ENCODE data around the gene GAL3ST2.
"Not testable (repeated sequence)": the region's sequence is repeated elsewhere in the genome, so short reads cannot be mapped to it uniquely, and the experiment has no call there.

Gene GAL3ST2

DNA sequence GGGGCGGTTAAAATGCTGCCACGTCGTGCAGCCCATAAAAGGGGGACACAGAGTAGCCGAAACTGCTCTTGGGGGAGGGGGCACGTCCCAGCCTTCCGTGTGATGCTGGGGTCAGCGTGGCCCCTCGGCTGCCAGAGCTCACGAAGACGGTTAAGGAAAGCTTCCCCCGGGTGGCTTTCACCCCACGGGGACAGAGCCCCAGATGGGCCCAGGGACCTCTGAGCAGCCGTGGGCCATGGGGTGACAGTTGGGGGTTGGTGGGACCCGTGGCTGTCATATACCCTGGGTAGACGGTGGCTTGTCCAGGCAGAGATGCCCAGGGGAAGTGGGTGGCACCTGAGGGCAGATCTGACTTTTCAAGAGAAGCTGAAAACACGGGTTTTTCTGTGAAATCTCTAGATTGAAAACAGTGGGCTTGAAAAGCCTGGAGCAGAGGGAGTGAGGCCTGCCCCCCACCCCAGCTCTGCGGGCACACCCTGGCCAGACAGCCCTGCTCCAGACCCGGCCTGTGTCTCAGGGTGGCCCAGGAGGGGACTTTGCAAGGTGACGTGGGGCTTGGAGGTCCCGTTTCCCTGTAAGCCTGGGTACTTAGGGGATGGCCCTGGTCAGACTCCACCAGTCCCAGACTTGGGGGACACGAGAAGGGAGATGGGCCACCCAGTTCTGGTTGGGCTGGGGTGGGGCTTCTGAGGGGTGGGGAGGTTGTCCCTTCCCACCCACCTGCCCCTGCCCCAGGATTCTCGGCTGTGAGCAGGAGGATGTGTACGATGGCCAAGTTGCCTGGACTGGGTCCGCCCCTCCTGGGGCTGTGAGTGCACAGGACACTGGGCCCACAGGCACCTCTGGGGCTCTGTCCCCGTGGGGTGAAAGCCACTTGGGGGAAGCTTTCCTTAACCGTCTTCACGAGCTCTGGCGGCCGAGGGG is 33.0 kb downstream of the GAL3ST2 start:
- no peak for DNase-seq

DNA sequence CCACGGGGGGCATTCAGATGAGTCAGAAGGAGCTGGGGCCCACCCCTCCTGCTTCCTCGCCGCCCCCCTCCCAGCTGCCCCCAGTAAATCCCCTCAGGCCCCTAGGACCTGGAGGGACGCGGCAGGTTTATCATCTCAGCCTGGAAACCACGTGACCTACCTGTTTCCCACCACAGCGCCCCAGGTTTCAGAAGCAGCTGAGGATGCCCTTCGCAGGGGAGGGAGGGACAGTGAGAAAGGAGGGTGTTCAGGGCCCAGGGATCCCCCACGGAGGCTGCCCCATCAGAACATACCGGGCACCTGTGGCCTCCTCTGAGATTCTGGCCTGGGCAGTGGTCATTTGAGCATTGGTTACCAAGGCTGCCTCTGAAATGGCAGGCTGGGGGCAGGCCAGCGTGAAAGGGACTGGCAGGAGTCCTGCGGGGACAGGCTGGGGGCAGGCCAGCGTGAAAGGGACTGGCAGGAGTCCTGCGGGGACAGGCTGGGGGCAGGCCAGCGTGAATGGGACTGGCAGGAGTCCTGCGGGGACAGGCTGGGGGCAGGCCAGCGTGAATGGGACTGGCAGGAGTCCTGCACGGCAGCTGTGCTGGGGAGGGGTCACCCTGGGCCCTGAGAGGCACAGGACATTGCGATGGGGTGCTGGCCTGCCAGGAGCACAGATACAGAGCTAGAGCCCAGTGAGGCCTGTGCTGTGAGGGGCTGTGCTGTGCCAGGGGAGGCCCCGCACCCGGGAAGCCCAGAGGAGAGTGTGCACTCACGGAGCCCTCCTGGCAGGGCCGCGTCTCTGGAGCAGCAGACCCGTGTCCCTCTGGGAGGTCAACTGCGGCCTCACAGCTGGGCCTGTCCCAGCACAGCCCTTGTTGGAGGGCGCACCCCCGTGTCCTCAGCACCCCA is 33.9 kb downstream of the GAL3ST2 start:
- no peak for DNase-seq

DNA sequence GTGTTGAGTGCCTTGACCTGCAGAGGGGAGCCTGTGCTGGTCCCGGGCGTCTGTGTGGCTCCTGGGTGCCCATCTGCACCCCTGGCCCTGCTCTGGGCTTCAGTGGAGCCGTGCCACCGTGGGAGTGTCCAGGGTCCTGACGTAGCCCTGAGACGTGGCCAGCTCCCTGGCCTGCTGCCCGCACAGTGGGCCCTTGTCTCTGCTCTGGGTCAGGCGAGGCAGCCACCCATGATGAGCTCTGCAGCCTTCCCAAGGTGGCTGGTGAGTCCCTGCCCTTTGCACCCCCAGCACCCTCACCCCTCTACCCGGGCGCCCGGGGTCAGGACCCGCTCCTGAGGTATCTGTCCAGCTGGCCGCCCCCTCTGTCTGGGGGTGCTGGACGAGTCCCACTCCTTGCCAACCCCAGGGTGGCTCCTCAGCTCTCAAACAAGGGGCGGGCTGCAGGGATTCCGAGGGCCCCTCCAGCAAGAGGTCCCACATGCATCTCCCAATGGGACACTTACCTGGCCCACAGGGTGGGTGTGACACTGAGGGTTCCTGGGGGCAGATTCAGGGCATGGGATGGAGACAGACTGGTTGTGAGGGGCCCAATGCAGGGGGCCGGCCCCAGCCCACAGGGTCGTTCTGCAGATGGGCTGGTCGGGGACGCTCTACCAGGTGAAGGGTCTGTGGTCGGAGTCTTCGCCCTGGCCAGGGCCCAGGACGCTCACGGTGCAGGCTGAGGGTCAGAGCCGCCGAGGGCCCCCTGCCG is 34.8 kb downstream of the GAL3ST2 start:
- DNase-seq, result no peak

DNA sequence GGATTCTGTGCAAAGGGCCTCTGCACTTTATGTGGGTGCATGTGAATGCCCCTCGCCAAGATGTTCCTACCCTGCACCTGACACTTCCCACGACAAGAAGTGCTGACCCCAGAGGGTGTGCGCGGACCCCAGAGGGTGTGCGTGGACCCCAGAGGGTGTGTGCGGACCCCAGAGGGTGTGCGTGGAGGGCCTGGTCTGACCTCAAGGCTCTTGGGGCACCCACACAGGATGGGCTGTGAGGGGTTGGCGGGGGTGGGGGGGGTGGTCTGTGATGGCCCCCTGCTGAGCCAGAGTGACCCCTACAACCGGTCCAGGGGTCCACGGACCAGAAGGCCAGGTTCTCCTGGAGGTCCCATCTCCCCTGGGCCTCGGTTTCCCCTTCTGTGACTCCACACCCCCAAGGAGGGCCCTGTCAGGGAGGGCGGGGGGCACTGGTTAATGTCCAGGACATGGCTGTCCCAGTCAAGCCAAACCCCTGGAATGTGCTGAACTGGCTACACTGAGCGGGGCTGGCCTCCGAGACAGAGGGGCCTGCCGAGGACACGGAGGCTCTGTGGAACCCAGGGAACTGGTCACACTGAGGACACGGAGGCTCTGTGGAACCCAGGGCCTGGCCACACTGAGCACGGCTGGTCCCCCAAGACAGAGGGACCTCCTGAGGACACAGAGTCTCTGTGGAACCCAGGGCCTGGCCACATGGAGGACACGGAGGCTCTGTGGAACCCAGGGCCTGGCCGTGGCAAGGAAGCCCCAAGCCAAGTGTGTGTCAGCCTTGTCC is 35.5 kb downstream of the GAL3ST2 start:
- DNase-seq, result no peak

DNA sequence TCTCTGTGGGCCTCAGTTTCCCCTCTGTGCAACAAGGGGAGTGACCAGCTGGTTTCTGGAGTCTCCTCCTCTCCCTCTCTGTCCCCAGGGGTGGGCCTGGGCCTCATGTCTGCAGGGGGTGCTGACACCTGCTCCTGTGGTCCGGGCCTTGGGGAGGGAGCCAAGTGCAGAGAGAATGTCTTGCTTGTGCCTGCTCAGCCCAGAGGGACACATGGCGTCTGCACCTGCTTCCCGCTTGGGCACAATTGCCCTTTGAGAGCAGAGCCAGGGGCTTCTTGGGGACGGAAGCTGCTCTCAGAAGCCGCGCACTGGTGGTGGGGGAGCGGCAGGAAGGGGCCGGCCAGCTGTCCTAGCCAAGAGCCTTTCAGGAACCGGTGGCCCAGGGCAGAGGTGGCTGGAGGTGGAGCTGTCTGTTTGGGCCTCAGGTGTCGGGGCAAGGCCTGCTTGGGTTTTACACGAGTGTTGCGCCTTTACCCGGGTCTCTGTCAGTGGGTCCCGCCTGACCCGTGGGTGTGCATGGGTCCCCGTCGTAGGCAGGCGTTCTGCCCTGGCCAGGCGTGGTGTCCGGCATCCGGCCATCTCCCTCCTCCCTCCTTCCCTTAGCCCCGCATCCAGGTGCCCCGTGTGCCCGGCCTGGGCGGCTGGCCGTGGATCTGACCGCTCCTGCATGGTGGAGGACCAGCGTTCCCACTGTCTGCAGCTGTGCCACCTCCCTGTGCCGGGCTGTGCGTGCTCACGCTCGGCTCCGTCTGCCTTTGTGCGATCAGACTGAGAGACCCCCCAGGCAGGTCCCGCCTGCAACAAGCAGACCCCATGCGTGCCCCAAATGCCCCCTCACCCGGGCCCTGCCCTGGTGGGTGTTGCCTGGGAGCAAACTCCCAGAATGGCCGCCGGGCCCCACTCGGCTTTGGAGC is 36.4 kb downstream of the GAL3ST2 start:
- no peak for DNase-seq

DNA sequence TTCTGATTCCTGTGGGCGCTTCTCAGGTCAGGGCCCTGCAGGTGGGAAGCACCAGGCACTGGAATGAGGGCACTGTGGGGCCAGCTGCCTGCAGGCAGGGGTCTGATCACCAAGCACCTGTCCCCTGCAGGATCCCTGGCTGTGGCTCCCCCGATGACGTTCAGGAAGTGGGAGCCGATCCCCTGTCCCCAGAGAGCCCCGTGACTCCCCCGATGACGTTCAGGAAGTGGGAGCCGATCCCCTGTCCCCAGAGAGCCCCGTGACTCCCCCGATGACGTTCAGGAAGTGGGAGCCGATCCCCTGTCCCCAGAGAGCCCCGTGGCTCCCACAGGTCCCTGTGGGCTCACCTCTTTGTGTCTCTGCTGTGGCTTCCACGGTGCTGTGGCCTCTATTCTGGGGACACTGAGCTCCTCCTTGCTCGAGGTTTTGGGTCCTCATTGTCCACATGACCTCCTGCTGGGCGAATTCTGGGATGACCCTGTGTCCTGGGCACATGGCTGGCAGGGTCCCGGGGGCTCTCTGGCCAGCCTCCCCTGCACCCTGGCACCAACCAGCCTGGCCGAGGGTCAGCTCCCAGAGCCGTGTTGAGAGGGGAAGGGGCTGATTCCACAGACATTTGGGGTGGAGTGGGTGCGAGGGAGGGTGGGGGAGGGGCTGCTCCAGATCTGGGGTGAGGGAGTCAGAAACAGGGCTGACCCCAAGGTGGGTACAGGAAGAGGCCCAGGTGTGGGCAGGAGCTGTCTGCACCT is 37.2 kb downstream of the GAL3ST2 start:
- DNase-seq, result no peak

DNA sequence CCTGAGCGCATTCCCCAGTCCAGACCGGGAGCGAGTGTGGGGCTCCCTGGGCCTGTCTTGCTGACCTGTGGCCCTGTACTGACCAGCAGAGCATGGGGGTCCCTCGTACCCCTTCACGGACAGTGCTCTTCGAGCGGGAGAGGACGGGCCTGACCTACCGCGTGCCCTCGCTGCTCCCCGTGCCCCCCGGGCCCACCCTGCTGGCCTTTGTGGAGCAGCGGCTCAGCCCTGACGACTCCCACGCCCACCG is 37.7 kb downstream of the GAL3ST2 start:
- no peak for DNase-seq

DNA sequence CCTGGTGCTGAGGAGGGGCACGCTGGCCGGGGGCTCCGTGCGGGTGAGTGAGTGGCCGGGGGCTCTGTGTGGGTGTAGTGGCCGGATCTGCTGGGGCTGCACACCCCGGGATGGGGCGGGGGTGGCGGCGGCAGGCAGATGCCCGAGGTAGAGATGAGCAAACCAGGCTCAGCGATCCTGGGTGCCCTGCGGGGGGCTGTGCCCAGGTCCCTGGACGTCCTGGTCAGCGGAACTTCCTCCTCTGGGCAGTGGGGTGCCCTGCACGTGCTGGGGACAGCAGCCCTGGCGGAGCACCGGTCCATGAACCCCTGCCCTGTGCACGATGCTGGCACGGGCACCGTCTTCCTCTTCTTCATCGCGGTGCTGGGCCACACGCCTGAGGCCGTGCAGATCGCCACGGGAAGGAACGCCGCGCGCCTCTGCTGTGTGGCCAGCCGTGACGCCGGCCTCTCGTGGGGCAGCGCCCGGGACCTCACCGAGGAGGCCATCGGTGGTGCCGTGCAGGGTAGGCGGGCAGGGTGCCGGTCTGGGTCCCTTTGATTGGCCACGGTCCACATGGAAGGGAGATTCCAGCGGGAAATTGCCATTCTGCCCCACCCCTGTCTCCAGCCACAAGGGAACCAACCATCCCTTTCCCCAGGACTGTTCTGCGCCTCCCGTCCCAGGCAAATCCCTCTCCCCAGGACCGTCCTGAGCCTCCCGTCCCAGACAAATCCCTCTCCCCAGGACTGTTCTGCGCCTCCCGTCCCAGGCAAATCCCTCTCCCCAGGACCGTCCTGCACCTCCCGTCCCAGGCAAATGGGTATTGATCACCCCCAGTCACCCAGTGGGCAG is 38.2 kb downstream of the GAL3ST2 start:
- no peak for DNase-seq

DNA sequence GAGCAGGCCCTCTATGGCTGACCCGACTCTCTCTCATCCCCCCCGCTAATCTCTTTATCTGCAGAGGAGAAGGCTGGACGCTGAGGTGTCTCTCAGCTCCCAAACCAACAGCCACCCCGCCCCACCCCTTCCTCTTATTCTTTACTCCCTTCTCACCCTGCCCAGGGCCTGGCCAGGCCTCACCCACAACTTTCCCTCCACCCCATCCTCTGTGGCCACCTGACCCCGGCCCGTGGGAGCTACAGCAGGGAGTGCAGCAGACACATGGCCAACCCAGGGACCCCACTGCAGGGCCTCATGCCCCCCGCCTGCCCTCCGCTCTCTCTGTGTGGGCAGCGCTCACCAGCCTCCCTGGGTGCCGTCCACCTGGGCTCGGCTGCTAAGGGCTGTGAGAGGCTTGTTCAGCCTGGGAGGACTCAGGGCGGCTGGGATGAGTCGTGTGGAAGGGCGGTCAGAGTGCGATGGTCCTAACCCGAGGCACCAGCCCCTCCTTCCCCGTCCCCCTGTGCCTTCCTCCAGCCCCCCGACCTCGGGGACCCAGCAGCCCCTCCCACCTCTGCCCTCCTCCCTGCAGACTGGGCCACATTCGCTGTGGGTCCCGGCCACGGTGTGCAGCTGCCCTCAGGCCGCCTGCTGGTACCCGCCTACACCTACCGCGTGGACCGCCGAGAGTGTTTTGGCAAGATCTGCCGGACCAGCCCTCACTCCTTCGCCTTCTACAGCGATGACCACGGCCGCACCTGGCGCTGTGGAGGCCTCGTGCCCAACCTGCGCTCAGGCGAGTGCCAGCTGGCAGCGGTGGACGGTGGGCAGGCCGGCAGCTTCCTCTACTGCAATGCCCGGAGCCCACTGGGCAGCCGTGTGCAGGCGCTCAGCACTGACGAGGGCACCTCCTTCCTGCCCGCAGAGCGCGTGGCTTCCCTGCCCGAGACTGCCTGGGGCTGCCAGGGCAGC is 39.1 kb downstream of the GAL3ST2 start:
- no peak for DNase-seq

DNA sequence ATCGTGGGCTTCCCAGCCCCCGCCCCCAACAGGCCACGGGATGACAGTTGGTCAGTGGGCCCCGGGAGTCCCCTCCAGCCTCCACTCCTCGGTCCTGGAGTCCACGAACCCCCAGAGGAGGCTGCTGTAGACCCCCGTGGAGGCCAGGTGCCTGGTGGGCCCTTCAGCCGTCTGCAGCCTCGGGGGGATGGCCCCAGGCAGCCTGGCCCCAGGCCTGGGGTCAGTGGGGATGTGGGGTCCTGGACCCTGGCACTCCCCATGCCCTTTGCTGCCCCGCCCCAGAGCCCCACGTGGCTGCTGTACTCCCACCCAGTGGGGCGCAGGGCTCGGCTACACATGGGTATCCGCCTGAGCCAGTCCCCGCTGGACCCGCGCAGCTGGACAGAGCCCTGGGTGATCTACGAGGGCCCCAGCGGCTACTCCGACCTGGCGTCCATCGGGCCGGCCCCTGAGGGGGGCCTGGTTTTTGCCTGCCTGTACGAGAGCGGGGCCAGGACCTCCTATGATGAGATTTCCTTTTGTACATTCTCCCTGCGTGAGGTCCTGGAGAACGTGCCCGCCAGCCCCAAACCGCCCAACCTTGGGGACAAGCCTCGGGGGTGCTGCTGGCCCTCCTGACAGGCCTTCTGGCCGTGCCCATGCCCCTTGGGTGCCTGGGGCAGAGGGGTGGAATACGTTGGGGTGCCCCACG is 40.0 kb downstream of the GAL3ST2 start:
- no peak for DNase-seq

DNA sequence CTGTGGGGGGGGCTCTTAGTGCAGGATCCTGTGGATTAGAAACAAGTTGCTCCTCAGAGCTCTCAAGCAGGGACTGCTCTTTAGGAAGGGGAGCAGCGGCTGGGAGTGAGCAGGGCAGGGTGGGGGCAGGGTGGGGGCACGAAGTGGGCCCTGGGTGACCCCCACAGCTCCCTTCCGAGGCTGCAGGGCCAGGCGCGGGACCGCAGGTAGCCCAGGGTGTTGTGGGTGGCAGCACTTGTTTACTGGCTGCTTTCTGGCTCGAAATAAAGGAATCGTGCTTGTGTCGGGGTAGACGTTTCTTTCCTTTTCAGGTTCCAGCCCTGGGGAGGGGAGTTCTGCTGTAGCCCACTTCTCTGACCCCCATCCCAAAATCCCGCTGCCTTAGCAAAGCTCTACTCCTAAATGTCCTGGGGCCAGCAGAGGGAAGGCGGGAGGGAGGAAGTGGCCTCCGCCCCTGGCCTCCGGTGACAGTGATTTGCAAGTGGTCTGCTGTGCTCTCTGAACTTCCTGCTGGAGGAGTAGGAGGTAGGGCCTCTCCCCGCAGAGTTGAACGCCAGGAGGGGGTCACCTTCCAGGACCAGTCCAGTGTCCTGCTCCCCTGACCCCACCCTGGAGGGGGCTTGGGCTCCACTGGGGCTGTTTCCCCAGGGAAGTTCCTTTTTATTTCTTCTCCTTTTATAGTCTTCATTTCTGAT is 40.7 kb downstream of the GAL3ST2 start:
- DNase-seq, result no peak

DNA sequence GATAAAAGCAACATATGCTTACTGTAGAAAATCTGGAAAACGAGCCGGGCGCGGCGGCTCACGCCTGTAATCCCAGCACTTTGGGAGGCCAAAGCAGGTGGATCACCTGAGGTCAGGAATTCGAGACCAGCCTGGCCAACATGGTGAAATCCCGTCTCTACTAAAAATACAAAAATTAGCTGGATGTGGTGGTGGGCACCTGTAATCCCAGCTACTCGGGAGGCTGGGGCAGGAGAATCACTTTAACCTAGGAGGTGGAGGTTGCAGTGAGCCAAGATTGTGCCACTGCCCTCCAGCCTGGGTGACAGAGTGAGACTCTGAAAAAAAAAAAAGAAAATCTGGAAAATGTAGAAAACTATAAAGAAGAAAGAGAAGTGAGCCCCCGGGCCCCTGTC is 41.2 kb downstream of the GAL3ST2 start:
- not testable (repeated sequence) for DNase-seq

DNA sequence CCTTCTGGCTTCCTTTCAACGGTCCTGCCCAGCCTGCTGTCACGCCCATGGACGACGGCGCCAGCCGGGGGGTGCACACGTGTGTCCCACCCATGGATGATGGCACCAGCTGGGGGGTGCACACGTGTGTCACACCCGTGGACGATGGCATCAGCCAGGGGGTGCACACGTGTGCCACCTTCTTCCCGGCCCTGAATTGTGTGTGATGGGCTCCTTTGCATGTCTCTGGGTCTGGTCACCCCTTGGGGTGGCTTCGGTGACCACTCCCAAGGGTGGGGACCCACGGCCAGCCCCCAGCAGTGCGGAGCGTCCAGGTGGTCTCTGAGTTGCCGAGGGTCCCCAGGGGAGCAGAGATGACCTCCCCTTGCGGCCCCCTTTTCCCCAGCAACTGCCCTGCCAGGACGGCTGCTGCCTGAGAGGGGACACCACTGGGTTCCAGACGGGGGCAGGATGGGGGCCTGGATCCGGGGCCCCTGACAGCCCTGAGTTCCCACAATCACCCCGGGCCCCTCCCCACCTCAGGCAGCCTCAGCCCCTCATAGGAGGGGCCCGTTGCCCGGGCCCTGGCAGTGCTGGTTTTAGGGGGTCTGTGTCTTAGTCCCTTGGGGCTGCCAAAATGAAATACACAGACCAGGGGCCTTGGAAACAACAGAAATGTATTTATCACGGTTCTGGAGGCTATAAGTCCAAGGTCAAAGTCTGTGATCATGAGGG is 41.8 kb downstream of the GAL3ST2 start:
- no peak for DNase-seq

DNA sequence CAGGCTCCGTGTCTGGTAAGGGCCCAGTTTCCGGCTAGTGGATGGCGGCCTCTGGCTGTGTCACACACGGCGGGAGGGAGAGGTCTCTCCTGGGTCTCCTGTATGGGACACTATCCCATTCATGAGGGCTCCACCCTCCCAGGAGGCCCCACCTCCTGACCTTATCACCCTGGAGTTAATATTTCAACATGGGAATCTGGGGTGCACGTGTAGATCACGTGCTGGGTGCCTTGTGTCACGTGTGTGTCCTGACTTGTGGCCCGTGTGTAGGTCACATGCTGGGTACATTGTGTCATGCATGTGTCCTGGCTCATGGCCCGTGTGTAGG is 42.3 kb downstream of the GAL3ST2 start:
- DNase-seq, result no peak

DNA sequence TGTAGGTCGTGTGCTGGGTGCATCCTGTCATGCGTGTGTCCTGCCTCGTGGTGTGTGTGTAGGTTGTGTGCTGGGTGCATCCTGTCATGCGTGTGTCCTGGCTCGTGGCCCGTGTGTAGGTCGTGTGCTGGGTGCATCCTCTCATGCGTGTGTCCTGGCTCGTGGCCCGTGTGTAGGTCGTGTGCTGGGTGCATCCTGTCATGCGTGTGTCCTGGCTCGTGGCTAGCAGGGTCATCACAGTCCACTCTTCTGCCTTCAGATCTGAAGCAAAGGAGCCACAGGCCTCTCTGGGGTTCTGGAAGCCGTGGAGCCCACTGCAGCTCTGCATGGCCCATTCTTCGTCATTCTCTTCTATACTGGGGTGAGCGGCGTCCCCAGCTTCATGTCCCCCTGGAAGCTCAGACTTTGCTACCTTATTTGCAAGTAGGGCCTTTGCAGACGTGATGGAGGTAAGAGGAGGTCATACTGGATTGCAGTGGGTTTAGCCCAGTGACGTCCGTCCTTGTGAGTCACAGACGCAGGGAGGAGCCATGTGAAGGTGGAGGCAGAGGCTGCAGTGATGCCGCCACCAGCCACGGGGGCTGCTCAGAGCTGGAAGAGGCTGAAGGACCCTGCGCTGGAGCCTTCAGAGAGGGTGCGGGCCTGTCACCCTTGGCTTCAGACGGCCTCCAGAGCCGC is 43.5 kb downstream of the GAL3ST2 start:
- DNase-seq, result not testable (repeated sequence)
